Measurements from ENCODE around the gene MGAT5.

The MGAT5 gene

DNA sequence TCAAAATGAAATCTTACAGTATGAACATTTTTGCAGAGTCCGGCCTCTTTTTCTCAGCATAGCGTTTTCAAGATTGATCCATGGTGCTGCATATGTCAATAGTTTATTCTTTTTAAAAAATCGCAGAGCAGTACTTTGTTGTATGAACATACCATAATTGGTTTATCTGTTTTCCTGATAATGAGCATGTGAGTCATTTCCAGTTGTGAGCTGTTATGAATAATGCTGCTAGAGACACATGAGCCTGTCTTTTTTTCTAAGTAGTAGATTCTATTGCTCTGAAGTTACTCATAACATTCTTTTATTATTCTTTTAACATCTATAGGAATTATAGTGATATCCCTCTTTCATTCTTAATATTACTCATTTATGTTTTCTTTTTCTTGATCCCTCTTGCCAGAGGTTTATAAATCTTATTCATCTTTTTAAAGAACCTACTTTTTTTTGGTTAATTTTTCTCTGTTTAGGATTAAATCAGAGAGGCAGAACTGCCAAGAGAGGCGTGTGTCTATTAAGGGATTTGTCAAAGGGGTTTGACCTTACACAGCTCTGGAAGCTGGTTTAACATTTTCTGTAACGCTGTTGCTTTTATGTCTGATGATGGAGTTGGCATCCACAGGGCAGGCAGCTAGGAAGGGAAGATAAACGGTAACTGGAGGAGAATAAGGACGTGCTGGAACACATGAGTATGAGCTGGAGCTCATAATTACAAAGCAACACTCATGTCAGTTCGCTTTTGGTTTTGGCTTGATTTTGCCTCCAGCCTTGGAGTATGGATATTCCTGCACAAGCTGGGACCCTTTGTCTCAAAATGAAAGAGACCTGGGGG is 47.4 kb downstream of the MGAT5 start:
- H3K4me1 ChIP-seq (ENCODE audit: control insufficient read depth in 1 of 2, insufficient read depth in 1 of 2, low read depth in 1 of 2, low read length in 1 of 2): peaks cover 37 to 38% of the 10 kb centered on the region in 2 experiments
- H3K27ac ChIP-seq: peak overlapping the region; percentile 91
- no peaks in the 10 kb centered on the region for H3K27me3 ChIP-seq
- TF ChIP-seq, protein P1, sequence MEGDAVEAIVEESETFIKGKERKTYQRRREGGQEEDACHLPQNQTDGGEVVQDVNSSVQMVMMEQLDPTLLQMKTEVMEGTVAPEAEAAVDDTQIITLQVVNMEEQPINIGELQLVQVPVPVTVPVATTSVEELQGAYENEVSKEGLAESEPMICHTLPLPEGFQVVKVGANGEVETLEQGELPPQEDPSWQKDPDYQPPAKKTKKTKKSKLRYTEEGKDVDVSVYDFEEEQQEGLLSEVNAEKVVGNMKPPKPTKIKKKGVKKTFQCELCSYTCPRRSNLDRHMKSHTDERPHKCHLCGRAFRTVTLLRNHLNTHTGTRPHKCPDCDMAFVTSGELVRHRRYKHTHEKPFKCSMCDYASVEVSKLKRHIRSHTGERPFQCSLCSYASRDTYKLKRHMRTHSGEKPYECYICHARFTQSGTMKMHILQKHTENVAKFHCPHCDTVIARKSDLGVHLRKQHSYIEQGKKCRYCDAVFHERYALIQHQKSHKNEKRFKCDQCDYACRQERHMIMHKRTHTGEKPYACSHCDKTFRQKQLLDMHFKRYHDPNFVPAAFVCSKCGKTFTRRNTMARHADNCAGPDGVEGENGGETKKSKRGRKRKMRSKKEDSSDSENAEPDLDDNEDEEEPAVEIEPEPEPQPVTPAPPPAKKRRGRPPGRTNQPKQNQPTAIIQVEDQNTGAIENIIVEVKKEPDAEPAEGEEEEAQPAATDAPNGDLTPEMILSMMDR (IDR thresholded peaks at IDR 0.05): no peak
- no peaks in the 10 kb centered on the region for H3K36me3 ChIP-seq
- no peak overlapping the region for H3K4me3 ChIP-seq (ENCODE audit: low read depth in 1 of 2, low read length in 1 of 2)
- H3K9me3 ChIP-seq: no peaks in the 10 kb centered on the region

GRCh38 chr2:134301928-134302260 is 48.0 kb downstream of the MGAT5 start:
- Histone ChIP-seq H3K4me3 (ENCODE audit: low read depth in 1 of 2, low read length in 1 of 2) (no peak overlapping the region), H3K27ac (peak overlapping the region; percentile 91), H3K27me3 (no peaks in the 10 kb centered on the region), H3K4me1 (ENCODE audit: control insufficient read depth in 1 of 2, insufficient read depth in 1 of 2, low read depth in 1 of 2, low read length in 1 of 2) (peaks cover 37 to 38% of the 10 kb centered on the region in 2 experiments), H3K9me3 (no peaks in the 10 kb centered on the region), H3K36me3 (no peaks in the 10 kb centered on the region)
- TF ChIP-seq, protein P1 (IDR thresholded peaks at IDR 0.05): no peak

- peaks cover 45 to 48% of the 10 kb centered on the region in 2 experiments for H3K4me1 ChIP-seq (ENCODE audit: control insufficient read depth in 1 of 2, insufficient read depth in 1 of 2, low read depth in 1 of 2, low read length in 1 of 2)
Observed at GRCh38 chr2:134304394-134305108, 50.7 kb downstream of the MGAT5 start.

GRCh38 chr2:134305109-134305491 is 51.2 kb downstream of the MGAT5 start:
- peak overlapping the region; percentile 25 for H3K27ac ChIP-seq

More at GRCh38 chr2:134304394-134305108, 50.7 kb downstream of the MGAT5 start:
- peak overlapping the region; percentile 91 for H3K27ac ChIP-seq
- no peaks in the 10 kb centered on the region for H3K27me3 ChIP-seq
- H3K4me3 ChIP-seq (ENCODE audit: low read depth in 1 of 2, low read length in 1 of 2): no peak overlapping the region
- H3K36me3 ChIP-seq: no peaks in the 10 kb centered on the region
- H3K9me3 ChIP-seq: no peaks in the 10 kb centered on the region
- TF ChIP-seq, protein P1 (IDR thresholded peaks at IDR 0.05): no peak

DNA sequence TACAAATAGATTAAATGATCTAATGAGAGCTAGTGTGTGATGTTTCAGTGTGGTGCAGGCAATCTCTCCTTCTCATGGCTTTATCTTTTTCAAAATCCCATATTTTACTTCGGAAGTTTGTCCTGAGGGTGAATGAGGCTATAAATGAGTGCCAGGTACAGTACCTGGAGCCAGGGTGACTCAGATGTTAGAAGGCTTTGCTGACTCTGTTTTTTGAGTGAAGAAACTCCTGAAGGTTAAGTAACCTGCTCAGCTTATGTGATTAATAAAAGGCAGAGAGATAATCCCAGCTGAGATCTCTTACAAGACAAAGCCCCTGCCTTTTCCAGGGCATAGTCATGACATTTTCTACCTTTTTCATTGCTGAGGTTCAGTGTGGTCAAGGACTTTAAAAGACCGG is 52.6 kb downstream of the MGAT5 start:
- TF ChIP-seq, protein P1 (IDR thresholded peaks at IDR 0.05): no peak
- Histone ChIP-seq H3K4me1 (ENCODE audit: control insufficient read depth in 1 of 2, insufficient read depth in 1 of 2, low read depth in 1 of 2, low read length in 1 of 2) (peaks cover 59 to 63% of the 10 kb centered on the region in 2 experiments), H3K36me3 (no peaks in the 10 kb centered on the region), H3K9me3 (no peaks in the 10 kb centered on the region), H3K27ac (peak overlapping the region; percentile 77), H3K27me3 (no peaks in the 10 kb centered on the region), H3K4me3 (ENCODE audit: low read depth in 1 of 2, low read length in 1 of 2) (no peak overlapping the region)

More at GRCh38 chr2:134305109-134305491, 51.2 kb downstream of the MGAT5 start:
- Histone ChIP-seq H3K36me3 (no peaks in the 10 kb centered on the region), H3K4me3 (ENCODE audit: low read depth in 1 of 2, low read length in 1 of 2) (no peak overlapping the region), H3K4me1 (ENCODE audit: control insufficient read depth in 1 of 2, insufficient read depth in 1 of 2, low read depth in 1 of 2, low read length in 1 of 2) (peaks cover 46 to 51% of the 10 kb centered on the region in 2 experiments), H3K27me3 (no peaks in the 10 kb centered on the region), H3K9me3 (no peaks in the 10 kb centered on the region)
- TF ChIP-seq, protein P1 (IDR thresholded peaks at IDR 0.05): no peak
